ENCODE measurements around the gene CTBP1.

Gene CTBP1

GRCh38 chr4:1248245-1249147 lies at the start of gene CTBP1:
CTBP1 (minus strand) TSS chr4:1249130; CDS start chr4:1241331, 7,799 bp downstream.
- TF ChIP-seq CTCF (IDR thresholded peaks at IDR 0.05; ENCODE audit: low read length, missing control alignments): no peak
- DNase-seq (ENCODE audit: low read depth): peak; percentile 89

GRCh38 chr4:1298461-1298860 lies 49.5 kb upstream of the CTBP1 start:
- H3K4me3 ChIP-seq (replicated peaks; ENCODE audit: low read depth, low read length): no peak overlapping the region
- no peak for DNase-seq (ENCODE audit: low read depth)
- TF ChIP-seq CTCF (IDR thresholded peaks at IDR 0.05; ENCODE audit: low read length, missing control alignments): no peak

More at GRCh38 chr4:1248245-1249147, at the start of gene CTBP1:
- H3K4me3 ChIP-seq (replicated peaks; ENCODE audit: low read depth, low read length): peak within 1 kb of the TSS; percentile 74

GRCh38 chr4:1297456-1298325 lies 48.8 kb upstream of the CTBP1 start:
- TF ChIP-seq CTCF (IDR thresholded peaks at IDR 0.05; ENCODE audit: low read length, missing control alignments): no peak
- DNase-seq (ENCODE audit: low read depth): no peak
- no peak overlapping the region for H3K4me3 ChIP-seq (replicated peaks; ENCODE audit: low read depth, low read length)

GRCh38 chr4:1297023-1297395 lies 48.1 kb upstream of the CTBP1 start:
- no peak for DNase-seq (ENCODE audit: low read depth)
- TF ChIP-seq CTCF (IDR thresholded peaks at IDR 0.05; ENCODE audit: low read length, missing control alignments): no peak
- no peak overlapping the region for H3K4me3 ChIP-seq (replicated peaks; ENCODE audit: low read depth, low read length)

GRCh38 chr4:1296324-1297022 lies 47.5 kb upstream of the CTBP1 start:
- DNase-seq (ENCODE audit: low read depth): no peak
- H3K4me3 ChIP-seq (replicated peaks; ENCODE audit: low read depth, low read length): no peak overlapping the region
- TF ChIP-seq CTCF (IDR thresholded peaks at IDR 0.05; ENCODE audit: low read length, missing control alignments): no peak

- no peak for TF ChIP-seq CTCF (IDR thresholded peaks at IDR 0.05; ENCODE audit: low read length, missing control alignments)
These were observed 46.6 kb upstream of the CTBP1 start for GRCh38 chr4:1295405-1296055.

More at GRCh38 chr4:1295405-1296055, 46.6 kb upstream of the CTBP1 start:
- DNase-seq (ENCODE audit: low read depth): no peak
- H3K4me3 ChIP-seq (replicated peaks; ENCODE audit: low read depth, low read length): no peak overlapping the region

Measured in fibroblast of pulmonary artery (primary cell).